Measurements from ENCODE around the gene GMEB2.
"Not testable (repeated sequence)": the region's sequence is repeated elsewhere in the genome, so short reads cannot be mapped to it uniquely, and the experiment has no call there.

Gene GMEB2

GRCh38 chr20:63559485-63560332 lies 67.2 kb downstream of the GMEB2 start:
- DNase-seq (ENCODE audit: low spot score) = not testable (repeated sequence)

GRCh38 chr20:63558804-63559484 lies 68.0 kb downstream of the GMEB2 start:
- DNase-seq (ENCODE audit: low spot score) = no peak

- no peak for DNase-seq (ENCODE audit: low spot score)
These were observed 69.4 kb downstream of the GMEB2 start for GRCh38 chr20:63557481-63557891.

- DNase-seq (ENCODE audit: low spot score) = no peak
These were observed 69.9 kb downstream of the GMEB2 start for GRCh38 chr20:63556873-63557478.

- DNase-seq (ENCODE audit: low spot score) = no peak
These were observed 71.1 kb downstream of the GMEB2 start for GRCh38 chr20:63555661-63556381.

- DNase-seq (ENCODE audit: low spot score) = peak; percentile 55
These were observed 72.3 kb downstream of the GMEB2 start for GRCh38 chr20:63554361-63555278.

- peak; percentile 55 for DNase-seq (ENCODE audit: low spot score)
These were observed 73.0 kb downstream of the GMEB2 start, which contains the start of gene FNDC11 for GRCh38 chr20:63553933-63554290. Gene FNDC11, plus strand, starts transcription at chr20:63554159. Its CDS starts 1,505 bp downstream, at chr20:63555664.

- peak; percentile 89 for DNase-seq (ENCODE audit: low spot score)
These were observed 73.5 kb downstream of the GMEB2 start for GRCh38 chr20:63553251-63553932.

- DNase-seq (ENCODE audit: low spot score) = peak; percentile 57
These were observed 74.2 kb downstream of the GMEB2 start for GRCh38 chr20:63552481-63553249.

GRCh38 chr20:63551068-63551467 lies 75.8 kb downstream of the GMEB2 start:
- no peak for DNase-seq (ENCODE audit: low spot score)

- DNase-seq (ENCODE audit: low spot score) = no peak
These were observed 77.1 kb downstream of the GMEB2 start for GRCh38 chr20:63549679-63550282.

- DNase-seq (ENCODE audit: low spot score) = no peak
These were observed 77.9 kb downstream of the GMEB2 start for GRCh38 chr20:63549019-63549418.

- no peak for DNase-seq (ENCODE audit: low spot score)
These were observed 78.4 kb downstream of the GMEB2 start for GRCh38 chr20:63548542-63548941.

- DNase-seq (ENCODE audit: low spot score) = no peak
These were observed 79.0 kb downstream of the GMEB2 start, which contains the start of gene SRMS for GRCh38 chr20:63547725-63548480. Gene SRMS, minus strand, starts transcription at chr20:63547749. Its CDS starts 286 bp downstream, at chr20:63547463.

GRCh38 chr20:63546956-63547724 lies 79.8 kb downstream of the GMEB2 start:
- no peak for DNase-seq (ENCODE audit: low spot score)

GRCh38 chr20:63546256-63546955 lies 80.5 kb downstream of the GMEB2 start:
- DNase-seq (ENCODE audit: low spot score) = no peak

- DNase-seq (ENCODE audit: low spot score) = peak; percentile 47
These were observed 81.1 kb downstream of the GMEB2 start for GRCh38 chr20:63545814-63546213.

Data from germinal center (tissue), 1 donor.